AG10803 (cell line): ENCODE data around the gene CCM2.

ENCODE experiments used
- DNase-seq: peaks from one replicate; pipeline ENCODE4 v3.0.0; 2010; ENCODE audit warnings: low read depth
- H3K4me3 ChIP-seq: 2 replicates; pipeline ENCODE4 v1.5.1; 2011; ENCODE audit warnings: mild to moderate bottlenecking, low read length, control low read depth
- CTCF ChIP-seq: conservative IDR thresholded peaks from 2 replicates; pipeline ENCODE4 v1.5.1; 2011; ENCODE audit warnings: mild to moderate bottlenecking, low read length, control low read depth, inconsistent platforms

Gene CCM2

GRCh38 chr7:45125193-45125904 is 125.3 kb downstream of the CCM2 start:
- no peak overlapping the region for H3K4me3 ChIP-seq
- no peak for TF ChIP-seq CTCF
- no peak for DNase-seq
